RPMI8226 (cell line): Measurements from ENCODE around the gene JAK1.

ENCODE experiments used
- DNase-seq: peaks from one replicate; pipeline ENCODE4 v3.0.0-alpha.2; 2015

JAK1 gene

GRCh38 chr1:64917907-64918306 is 48.4 kb downstream of the JAK1 start:
- DNase-seq = no peak

GRCh38 chr1:64917328-64917861 is 49.0 kb downstream of the JAK1 start:
- DNase-seq = no peak

DNA sequence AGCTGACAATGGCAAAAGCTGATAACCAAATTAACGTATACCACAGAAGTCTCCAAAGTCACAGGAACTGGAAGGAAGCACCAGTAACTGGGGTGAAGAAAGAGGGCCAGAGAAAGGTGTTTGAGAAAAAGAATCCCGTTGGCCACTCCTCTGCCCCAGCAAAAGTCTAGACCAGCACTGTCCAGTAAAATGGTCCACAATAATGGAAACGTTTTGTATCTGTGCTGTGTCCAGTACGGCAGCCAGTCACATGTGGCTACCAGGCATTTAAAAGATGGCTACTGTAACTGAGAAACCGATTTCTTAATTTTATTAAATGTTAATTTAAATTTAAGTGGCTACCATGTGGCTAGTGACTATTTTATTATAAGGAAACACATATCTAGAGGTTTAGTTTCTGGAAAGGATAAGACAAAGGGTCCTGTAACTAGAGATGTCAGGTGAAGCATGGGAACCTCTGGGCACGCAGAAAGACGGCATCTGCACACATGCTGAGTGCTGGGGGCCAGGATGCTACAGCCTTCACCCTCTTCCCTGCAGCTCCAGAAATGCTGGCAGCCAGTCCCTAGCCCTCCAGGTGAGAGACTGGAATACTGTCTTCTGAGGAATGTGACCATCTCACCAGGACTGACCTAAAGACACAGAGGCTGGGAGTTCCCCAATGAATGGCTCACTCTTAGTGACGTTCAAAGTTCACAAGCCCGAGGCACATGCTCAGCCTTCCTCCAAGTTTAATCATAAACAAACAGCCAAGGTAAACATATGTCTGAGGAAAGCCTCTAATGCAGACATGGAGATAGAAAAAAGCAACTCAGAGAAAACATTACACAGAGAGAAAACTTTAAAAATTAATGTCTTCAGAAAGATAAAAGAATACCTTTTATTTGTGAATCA is 50.7 kb downstream of the JAK1 start:
- DNase-seq = no peak

DNA sequence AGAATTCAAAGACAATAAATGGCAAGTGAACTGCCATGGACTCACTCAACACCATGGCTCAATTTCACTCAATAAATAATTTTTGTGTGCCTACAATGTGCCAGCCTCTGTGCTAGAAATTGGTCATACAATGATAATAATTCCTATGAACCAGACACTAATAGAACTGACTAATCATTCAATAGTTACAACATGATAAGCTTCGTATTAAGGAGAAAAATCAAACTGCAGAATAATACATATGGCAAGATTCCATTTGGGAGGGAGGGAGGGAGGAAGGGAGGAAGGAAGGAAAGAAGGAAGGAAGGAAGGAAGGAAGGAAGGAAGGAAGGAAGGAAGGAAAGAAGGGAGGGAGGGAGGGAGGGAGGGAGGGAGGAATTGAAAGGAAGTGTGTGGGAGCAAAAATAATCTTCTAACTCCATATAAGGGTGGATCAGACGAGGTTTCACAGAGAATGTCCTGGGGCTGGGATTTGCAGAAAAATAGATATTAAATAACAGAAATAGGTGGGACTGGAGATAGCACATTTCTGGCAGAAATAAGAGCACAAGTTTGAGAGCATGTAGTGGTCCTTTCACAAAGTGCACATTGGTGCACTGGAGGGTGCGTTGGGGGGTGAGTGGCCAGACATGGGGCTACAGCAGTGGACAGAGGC is 52.9 kb downstream of the JAK1 start:
- DNase-seq = no peak

GRCh38 chr1:64912191-64912590 is 54.2 kb downstream of the JAK1 start:
- DNase-seq = no peak

GRCh38 chr1:64911326-64911725 is 55.0 kb downstream of the JAK1 start:
- DNase-seq = no peak

GRCh38 chr1:64909031-64909430 is 57.3 kb downstream of the JAK1 start:
- DNase-seq = no peak

DNA sequence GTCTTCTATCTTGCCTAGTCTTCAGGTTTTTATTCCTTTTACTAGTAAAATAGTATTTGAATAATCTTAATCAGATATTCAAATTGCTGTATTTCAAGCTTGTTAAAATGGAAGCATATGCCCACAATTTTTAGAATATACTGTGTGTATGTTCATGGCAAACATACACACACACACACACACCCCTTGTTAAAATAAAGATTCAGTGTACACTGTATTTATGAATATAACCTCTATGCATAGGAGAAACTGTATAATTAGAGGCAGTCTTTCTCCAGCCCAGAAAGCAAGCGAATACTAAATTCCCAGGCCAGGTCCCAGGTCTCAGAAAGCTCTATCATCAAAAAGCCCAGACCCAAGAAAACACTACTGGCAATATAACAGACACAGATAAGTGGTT is 57.8 kb downstream of the JAK1 start:
- DNase-seq = no peak

- DNase-seq = no peak
Measured at GRCh38 chr1:64906447-64906846, 59.9 kb downstream of the JAK1 start.

DNA sequence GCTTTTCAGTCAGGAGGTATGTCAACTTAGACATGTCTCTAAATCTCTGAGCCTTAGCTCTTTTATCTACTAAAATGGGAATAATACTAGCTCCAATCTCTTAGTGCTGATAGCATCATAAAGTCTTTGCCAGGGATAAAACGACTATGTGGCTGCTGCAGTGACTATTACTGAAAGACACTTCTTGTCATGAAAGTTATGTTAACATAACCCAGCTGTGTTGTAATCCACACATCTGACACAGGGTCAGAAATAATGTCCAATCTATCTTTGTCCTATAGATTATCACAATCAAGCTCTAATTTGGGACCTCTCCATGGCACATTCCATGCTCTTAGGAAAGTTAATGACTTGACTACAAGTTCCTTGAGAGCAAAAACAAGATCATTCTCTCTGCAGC is 62.8 kb downstream of the JAK1 start:
- DNase-seq = no peak

GRCh38 chr1:64901663-64902062 is 64.7 kb downstream of the JAK1 start:
- no peak for DNase-seq

DNA sequence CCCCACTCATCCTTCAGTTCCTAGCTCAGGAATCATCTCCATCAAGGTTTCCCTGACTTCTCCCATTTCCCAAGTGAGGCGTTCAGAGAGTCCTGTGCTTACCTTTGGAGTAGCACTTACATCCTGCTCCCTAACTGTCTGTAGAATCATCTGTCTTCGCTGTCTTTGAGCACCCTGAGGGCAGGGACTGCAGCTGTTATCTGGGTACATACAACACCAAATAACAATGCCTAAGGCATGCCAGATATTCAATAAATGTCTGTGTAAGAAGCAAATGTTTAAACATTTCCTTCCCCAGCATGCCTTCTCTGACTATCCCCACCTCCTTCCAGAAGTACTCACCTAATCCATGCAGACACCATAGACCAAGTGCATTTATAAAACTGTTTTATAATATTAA is 65.4 kb downstream of the JAK1 start:
- DNase-seq = no peak

DNA sequence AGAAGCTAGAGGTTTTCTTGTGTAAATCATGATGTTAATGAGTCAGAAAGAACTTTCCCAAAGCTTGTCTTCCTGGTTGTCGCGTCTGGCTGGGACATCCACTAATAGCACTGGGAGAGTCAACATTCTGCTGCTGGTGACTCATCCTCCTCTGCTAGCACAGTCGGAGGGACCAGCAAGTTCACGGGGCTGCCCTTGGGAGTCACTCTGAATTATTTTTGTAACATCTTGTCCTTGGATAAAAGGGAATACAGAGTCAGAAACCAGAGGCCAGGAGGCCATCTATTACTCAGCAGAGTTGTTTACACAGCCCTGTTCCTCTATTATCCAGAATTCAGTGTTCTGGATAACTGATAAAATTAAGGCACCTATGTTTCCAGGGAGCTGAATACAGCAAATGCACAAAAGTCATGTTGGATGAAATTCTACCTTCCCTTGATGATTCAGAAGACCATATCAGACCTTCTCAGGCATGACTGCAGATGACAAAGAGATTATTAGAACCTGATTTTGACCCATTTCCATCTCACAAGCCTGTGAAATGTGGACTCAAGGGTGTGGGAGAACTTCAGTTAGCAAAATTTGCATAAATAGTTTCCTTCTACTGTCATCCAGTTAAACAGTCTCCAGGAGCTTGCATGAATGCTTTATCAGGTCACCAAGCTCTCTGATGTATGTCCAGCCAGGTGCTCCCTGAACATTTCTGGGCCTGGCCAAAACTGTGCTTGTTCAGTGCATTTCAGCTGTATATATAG is 68.1 kb downstream of the JAK1 start:
- no peak for DNase-seq

DNA sequence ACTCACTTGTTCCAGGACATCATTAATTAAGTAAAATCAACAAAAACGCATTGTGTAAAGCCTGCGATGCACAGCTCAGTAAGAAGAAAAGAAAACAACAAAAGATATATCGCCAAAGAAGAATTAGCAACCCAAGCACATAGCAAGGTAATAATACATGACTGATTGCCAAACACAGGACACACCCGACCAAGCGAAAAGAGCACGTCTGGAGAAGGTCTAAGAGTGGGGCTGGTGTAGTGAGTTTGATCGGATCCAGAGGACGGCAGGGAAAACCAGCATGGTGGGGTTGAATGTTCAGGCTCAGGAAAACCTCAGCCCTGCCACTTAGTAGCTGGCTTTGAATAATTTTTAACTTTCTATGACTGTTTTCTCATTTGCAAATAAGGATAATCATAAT is 69.8 kb downstream of the JAK1 start:
- no peak for DNase-seq

GRCh38 chr1:64895500-64895899 is 70.8 kb downstream of the JAK1 start:
- DNase-seq = no peak

DNA sequence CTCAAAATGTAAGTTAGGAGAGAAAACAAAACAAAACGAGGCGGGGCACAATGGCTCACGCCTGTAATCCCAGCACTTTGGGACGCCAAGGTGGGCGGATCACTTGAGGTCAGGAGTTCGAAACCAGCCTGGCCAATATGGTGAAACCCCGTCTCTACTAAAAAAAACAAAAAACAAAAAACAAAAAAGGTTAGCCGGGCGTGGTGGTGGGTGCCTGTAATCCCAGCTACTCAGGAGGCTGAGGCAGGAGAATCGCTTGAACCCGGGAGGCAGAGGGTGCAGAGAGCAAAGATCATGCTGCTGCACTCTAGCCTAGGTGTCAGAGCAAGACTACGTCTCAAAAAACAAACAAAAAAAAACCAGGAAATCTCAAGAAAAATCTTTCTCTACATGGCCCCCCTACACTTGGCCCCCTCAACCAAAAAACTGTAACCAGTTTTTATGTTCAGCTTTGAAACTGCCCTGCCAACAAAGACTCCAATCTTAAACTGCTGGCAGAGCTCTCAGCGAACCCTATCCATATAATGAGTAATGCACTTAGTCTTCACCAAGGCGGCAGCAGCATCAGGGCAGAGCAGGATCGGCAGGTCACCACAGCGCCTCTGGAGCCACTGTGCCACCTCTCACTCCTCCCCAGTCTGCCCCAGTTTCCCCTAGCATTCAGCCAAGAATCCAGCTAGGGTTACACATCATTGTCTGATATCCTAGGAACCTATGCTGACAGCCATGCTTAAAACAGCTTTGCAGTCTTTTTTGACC is 71.7 kb downstream of the JAK1 start:
- no peak for DNase-seq

- DNase-seq = no peak
Measured at GRCh38 chr1:64893921-64894320, 72.4 kb downstream of the JAK1 start.

- DNase-seq = no peak
Measured at GRCh38 chr1:64892576-64893573, 73.5 kb downstream of the JAK1 start.

- DNase-seq = no peak
Measured at GRCh38 chr1:64891448-64891825, 74.9 kb downstream of the JAK1 start.

GRCh38 chr1:64890699-64891447 is 75.5 kb downstream of the JAK1 start:
- DNase-seq = no peak
